Activated CD8-positive, alpha-beta memory T cell treated with anti-CD3 and anti-CD28 coated beads, Interleukin-2, amount 10 ng/mL, durations not matched to agents 7 days and 5 days (primary cell): ENCODE results near the gene NFATC3. TPM values are rescaled to one million over a fixed set of nuclear protein-coding genes. Genes with fewer than 3 reads are reported as not detected.

ENCODE experiments used
- ATAC-seq: fragments of 150-1000 bp; cut with Tn5 transposase; one replicate; pipeline ENCODE4 v1.10.0; 2021; ENCODE audit warnings: moderate library complexity
- CTCF ChIA-PET: fragments of 350-600 bp; sonication (Branson Sonifier 250); formaldehyde crosslinking; loops from one replicate; lab custom pipeline; 2021; ENCODE audit warnings: antibody characterized with exemption; lab: Charles Lee
- DNase-seq: peaks from one replicate; pipeline ENCODE4 v3.0.0-alpha.2; 2020
- H3K27ac Mint-ChIP-seq: one replicate; pipeline ENCODE4 v1.8.0; 2021; ENCODE audit warnings: mild to moderate bottlenecking, mixed read lengths
- H3K27me3 Mint-ChIP-seq: one replicate; pipeline ENCODE4 v1.8.0; 2021; ENCODE audit warnings: mixed read lengths
- H3K36me3 Mint-ChIP-seq: one replicate; pipeline ENCODE4 v1.8.0; 2021; ENCODE audit warnings: mild to moderate bottlenecking, mixed read lengths
- H3K4me1 Mint-ChIP-seq: one replicate; pipeline ENCODE4 v1.8.0; 2021; ENCODE audit warnings: mixed read lengths
- H3K4me3 Mint-ChIP-seq: one replicate; pipeline ENCODE4 v1.8.0; 2021; ENCODE audit warnings: mild to moderate bottlenecking, moderate library complexity, mixed read lengths
- H3K9me3 Mint-ChIP-seq: one replicate; pipeline ENCODE4 v1.8.0; 2022; ENCODE audit warnings: low read depth, mixed read lengths
- total RNA-seq, 2 experiments: library from RNA; stranded (reverse); gene quantifications; one replicate each; pipeline ENCODE4 v1.2.3, GENCODE V29; 2021

Gene NFATC3
- total RNA-seq, 2 experiments from 2014 or later: 176 to 183 TPM

DNA sequence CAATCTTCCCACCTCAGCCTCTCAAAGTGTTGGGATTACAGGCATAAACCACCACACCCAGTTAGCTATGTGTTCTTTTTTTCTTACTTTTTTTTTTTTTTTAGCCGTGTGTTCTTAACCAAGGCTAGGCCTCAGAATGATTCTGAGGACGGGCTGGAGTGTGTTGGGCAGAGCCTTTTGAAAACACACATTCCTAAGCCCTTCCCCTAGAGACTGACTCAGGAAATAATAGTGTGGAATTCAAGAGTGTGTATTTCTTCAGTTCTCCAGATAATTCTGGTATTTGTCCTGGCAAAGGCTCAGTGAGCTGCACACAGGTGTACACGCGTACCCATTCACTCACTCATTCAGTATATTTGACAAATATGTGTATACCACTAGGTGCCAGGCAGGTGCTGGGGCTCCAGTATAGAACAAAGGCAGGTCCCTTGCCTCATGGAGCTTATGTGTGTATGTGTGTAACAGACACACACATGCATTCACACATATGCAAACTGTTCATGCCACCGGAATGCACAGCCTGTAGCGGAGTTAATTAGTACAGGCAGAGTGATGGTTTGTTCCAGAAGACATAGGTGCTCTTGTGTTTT, 19.4 kb upstream of the NFATC3 start:
- H3K36me3 Mint-ChIP-seq: peaks cover 32% of the 10 kb centered on the region
- H3K27me3 Mint-ChIP-seq: no peaks in the 10 kb centered on the region
- H3K27ac Mint-ChIP-seq: peak overlapping the region; percentile 63
- no peak overlapping the region for H3K4me3 Mint-ChIP-seq
- CTCF ChIA-PET: interaction anchor here (0.7 to 17.1 kb wide), 15 partner anchors 9 to 250 kb away, joined by 3 to 211 read pairs (median 7); partner anchors contain the start of gene NFATC3
- H3K4me1 Mint-ChIP-seq: peaks cover 84% of the 10 kb centered on the region
- no peak for ATAC-seq
- no peaks in the 10 kb centered on the region for H3K9me3 Mint-ChIP-seq
- DNase-seq: peak; percentile 34

DNA sequence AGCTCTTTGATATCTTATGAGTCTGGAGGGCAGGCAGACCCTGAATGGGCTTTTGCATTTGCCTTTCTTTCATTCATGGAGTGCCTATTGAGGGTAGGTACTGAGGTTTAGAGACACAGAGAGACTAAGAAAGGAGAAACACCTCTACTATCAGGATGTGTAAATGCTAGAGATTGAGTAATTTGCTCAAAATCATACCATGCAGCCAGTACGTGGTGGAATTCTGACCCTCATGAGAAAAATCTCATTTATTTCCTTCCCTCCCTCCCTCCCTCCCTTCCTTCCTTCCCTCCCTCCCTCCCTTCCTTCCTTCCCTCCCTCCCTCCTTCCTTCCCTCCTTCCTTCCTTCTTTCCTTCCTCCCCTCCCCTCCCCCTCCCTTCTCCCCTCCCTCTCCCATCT, 18.4 kb upstream of the NFATC3 start:
- CTCF ChIA-PET: interaction anchor here (1.2 to 17.1 kb wide), 6 partner anchors 11 to 250 kb away, joined by 3 to 211 read pairs (median 6); partner anchors contain the start of gene NFATC3
- Mint-ChIP-seq H3K4me3 (no peak overlapping the region), H3K36me3 (peaks cover 31% of the 10 kb centered on the region), H3K9me3 (no peaks in the 10 kb centered on the region), H3K27ac (peak overlapping the region; percentile 63), H3K4me1 (peaks cover 84% of the 10 kb centered on the region), H3K27me3 (no peaks in the 10 kb centered on the region)
- DNase-seq (no peak), ATAC-seq (no peak)

DNA sequence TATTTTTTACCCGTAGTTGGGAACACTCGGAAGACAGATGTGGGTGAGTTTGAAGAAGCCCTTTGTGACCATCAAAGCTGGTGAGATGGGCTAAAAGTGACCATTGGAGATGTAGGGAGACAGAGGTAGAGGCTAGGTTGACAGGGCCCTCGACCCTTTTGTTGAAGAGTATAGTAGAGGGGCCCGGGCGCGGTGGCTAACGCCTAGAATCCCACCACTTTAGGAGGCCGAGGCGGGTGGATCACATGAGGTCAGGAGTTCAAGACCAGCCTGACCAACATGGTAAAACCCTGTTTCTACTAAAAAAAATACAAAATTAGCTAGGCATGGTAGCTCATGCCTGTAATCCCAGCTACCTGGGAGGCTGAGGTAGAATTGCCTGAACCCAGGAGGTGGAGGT, 16.2 kb upstream of the NFATC3 start:
- no peak for ATAC-seq
- no peak overlapping the region for H3K4me3 Mint-ChIP-seq
- peaks cover 38% of the 10 kb centered on the region for H3K36me3 Mint-ChIP-seq
- no peak for DNase-seq
- CTCF ChIA-PET: interaction anchor here (0.7 to 17.1 kb wide), 5 partner anchors 14 to 252 kb away, joined by 3 to 211 read pairs (median 6); partner anchors contain the start of gene NFATC3
- H3K4me1 Mint-ChIP-seq: peaks cover 81% of the 10 kb centered on the region
- peak overlapping the region; percentile 95 for H3K27ac Mint-ChIP-seq
- no peaks in the 10 kb centered on the region for H3K9me3 Mint-ChIP-seq
- H3K27me3 Mint-ChIP-seq: no peaks in the 10 kb centered on the region

DNA sequence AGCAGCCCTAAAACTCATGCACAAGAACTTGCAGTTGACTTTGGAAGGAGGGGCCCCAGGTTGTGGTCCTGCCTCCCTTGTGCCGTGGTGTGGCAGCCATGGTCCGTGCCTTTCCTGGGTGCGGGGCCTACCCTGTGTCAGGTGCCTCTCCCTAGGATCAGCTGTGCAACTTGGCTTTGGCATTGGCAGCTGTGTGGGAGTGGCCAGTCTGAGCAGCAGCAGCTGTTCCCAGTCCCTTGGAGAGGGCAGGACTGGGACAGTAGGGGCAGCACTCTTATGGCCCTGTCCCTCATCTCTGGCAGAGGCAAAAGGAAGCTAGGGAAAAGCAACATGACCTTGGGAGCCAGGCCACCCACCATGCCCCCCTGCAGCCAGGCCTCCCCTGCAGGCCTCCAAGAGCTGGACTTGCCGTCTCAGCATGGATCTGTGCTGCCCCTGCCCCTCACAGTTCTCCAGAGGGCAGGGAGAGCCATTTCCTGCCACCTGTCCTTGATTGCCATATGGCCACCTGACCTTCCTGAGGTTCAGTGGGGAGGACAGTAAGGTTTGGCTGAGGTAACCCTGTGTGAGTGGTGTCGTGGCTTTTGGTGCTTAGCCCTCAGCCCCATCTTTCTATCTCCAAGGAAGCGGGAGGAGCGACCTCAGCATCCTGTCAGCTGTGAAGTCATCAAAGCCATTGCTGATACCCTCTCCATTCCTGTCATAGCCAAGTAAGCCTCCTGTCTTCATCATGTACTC, 15.5 kb upstream of the NFATC3 start:
- CTCF ChIA-PET: interaction anchor here (1.2 to 17.1 kb wide), 5 partner anchors 13 to 157 kb away, joined by 3 to 211 read pairs (median 8); partner anchors contain the start of gene NFATC3
- peaks cover 81% of the 10 kb centered on the region for H3K4me1 Mint-ChIP-seq
- no peaks in the 10 kb centered on the region for H3K9me3 Mint-ChIP-seq
- H3K27ac Mint-ChIP-seq: peak overlapping the region; percentile 95
- peaks cover 41% of the 10 kb centered on the region for H3K36me3 Mint-ChIP-seq
- ATAC-seq (peak; percentile 54), DNase-seq (peak; percentile 88)
- H3K27me3 Mint-ChIP-seq: no peaks in the 10 kb centered on the region
- peak overlapping the region; percentile 39 for H3K4me3 Mint-ChIP-seq

DNA sequence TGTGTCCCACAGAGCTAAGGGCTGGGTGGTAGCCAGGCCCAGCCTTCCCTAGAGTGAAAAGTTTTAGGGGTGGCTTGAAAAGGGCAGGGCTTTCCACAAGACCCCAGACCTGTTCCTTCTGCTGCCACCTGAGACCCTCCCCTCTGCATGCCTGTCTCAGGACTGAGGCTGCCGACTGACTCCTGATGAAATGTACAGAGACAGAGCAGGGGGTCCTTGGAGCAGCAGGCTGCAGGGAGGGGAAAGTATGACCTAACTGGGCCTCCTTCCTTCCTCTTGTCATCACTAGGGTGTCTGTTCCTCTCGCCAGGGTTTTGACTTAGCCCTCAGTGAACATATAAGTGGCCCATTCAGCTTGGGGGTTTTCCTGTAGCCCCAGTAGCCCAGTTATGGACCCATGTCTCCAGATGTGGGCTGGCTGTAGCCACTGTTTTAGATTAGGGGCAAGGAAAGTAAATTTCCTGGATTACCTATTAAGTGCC, 14.9 kb upstream of the NFATC3 start:
- Mint-ChIP-seq H3K4me1 (peaks cover 82% of the 10 kb centered on the region), H3K36me3 (peaks cover 42% of the 10 kb centered on the region), H3K27me3 (no peaks in the 10 kb centered on the region), H3K9me3 (no peaks in the 10 kb centered on the region), H3K27ac (peak overlapping the region; percentile 95), H3K4me3 (peak overlapping the region; percentile 39)
- DNase-seq (peak; percentile 69), ATAC-seq (peak; percentile 44)
- CTCF ChIA-PET: interaction anchor here (0.8 to 17.1 kb wide), 6 partner anchors 12 to 157 kb away, joined by 3 to 211 read pairs (median 7); partner anchors contain the start of gene NFATC3

DNA sequence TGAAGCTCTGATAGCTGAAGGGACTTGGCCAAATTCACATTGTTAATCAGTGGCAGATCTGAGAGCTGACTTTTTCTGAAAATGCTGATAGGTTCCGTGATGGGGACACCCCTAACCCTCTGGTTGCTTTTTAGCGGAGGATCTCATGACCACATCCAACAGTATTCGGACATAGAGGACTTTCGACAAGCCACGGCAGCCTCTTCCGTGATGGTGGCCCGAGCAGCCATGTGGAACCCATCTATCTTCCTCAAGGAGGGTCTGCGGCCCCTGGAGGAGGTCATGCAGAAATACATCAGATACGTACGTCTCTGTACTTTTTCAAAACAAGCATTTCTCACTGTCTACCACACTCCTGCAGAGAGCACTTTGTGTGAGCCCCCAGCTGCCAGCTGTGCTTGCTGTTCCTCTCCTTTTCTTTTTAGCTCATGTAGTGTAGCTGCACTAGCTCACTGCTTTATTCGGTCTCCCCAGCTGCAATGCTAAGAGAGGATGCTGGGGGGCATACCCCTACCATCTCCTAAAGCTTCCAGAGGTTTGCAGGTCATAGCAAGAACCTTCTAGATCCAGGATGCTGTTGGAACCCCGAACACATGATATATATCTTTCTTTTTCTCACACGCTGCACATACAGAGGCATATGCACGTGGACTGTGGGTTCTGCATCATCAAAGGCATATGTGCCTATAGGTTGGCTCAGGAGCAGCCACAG, 14.2 kb upstream of the NFATC3 start:
- Mint-ChIP-seq H3K4me3 (peak overlapping the region; percentile 39), H3K9me3 (no peaks in the 10 kb centered on the region), H3K36me3 (peaks cover 48% of the 10 kb centered on the region), H3K27ac (peak overlapping the region; percentile 95), H3K4me1 (peaks cover 82% of the 10 kb centered on the region), H3K27me3 (no peaks in the 10 kb centered on the region)
- CTCF ChIA-PET: interaction anchor here (0.6 to 17.1 kb wide), 9 partner anchors 12 to 254 kb away, joined by 3 to 211 read pairs (median 4); partner anchors contain the start of gene NFATC3
- ATAC-seq (no peak), DNase-seq (peak; percentile 61)

DNA sequence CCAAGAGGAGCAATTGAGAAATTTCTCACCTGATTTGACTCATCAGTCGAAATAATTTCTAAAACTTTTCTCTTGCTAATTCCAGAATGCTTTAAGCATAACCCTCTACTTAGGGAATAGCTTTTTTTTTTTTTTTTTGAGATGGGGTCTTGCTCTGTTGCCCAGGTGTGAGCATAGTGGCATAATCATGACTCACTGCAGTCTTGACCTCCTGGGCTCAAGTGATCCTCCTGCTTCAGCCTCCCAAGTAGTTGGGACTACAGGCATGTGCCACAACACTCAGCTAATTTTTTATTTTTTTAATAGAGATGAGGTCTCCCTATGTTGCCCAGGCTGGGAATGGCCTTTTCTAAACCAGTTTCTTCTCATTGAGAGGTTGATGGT, 13.7 kb upstream of the NFATC3 start:
- Mint-ChIP-seq H3K27ac (peak overlapping the region; percentile 95), H3K4me1 (peaks cover 82% of the 10 kb centered on the region), H3K9me3 (no peaks in the 10 kb centered on the region), H3K4me3 (no peak overlapping the region), H3K27me3 (no peaks in the 10 kb centered on the region), H3K36me3 (peaks cover 53% of the 10 kb centered on the region)
- ATAC-seq (no peak), DNase-seq (no peak)
- CTCF ChIA-PET: interaction anchor here (0.6 to 17.1 kb wide), 6 partner anchors 11 to 255 kb away, joined by 3 to 211 read pairs (median 4); partner anchors contain the start of gene NFATC3

DNA sequence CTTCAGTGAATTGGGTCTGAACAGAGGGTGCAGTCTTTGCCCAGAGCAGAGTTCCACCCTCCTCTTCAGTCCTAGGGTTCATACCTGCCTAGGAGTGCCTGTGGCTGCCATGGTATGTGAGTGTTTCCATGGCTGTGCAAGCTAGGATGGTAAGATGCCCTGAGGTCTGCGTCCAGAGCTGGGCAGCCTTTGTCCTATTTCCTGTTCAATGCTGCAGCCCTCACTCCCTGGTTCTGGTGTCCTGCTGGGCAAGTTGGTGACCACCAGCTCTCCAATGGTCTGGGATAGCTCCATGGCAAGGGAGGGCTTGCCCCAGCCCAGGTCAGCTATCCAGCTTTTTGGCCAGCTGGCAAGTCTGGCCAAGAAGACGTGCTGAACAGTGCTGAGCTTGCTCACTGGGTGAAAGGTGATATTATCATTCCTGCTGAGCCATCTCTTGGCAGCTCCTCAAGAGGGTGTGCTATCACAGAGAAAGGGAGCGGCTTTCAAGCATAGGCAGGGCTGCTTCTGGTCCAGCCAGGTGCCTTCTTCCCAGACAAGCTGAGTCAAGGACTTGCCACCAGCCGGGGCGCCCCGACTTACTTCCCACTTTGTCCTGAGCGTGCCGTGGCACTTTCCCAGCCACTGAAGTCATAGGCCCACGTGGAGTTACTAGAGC, 13.0 kb upstream of the NFATC3 start:
- peaks cover 55% of the 10 kb centered on the region for H3K36me3 Mint-ChIP-seq
- peak overlapping the region; percentile 95 for H3K27ac Mint-ChIP-seq
- CTCF ChIA-PET: interaction anchor here (1.2 to 17.1 kb wide), 2 partner anchors 10 to 189 kb away, joined by 3 to 211 read pairs; partner anchors contain the start of gene NFATC3
- H3K9me3 Mint-ChIP-seq: no peaks in the 10 kb centered on the region
- H3K27me3 Mint-ChIP-seq: no peaks in the 10 kb centered on the region
- peak; percentile 40 for DNase-seq
- H3K4me3 Mint-ChIP-seq: no peak overlapping the region
- H3K4me1 Mint-ChIP-seq: peaks cover 82% of the 10 kb centered on the region
- ATAC-seq: no peak

DNA sequence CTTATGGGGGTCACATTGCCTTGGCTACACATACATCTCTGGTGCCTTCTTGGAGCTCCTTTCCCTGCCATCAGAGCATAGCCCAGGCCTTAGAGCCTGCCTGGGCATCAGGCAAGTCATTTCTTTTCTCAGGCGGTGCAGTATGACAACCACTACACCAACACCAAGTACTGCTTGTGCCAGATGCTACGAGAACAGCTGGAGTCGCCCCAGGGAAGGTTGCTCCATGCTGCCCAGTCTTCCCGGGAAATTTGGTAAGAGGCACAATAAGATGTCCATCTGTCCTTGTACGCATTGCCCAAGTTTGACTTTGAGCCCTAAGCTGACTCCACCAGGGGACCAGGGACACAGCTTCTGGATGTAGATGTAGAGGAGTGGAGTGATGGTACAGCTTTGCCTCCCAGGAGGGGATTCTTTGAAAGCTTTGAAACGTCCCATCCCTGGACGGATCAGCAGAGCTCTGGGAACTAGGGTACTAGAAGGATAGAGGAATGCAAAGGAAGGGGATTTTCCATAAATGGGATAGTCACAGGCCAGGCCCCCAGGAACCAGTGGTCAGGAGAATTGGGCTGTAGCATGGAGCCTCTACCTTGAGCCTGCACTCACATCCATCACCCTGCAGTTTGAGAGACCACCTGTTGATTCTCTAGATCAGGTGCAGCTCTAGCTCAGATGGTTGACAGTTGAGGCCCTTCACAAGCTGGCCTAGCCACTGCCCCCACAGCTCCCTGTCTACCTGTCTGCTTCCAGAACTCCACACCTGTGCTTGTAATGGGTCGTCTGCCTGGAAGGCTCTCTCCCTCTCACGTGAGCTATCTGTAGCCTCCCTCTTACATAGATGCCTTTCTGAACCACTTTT, 11.0 kb upstream of the NFATC3 start:
- Mint-ChIP-seq H3K36me3 (peaks cover 64% of the 10 kb centered on the region), H3K9me3 (no peaks in the 10 kb centered on the region), H3K27ac (peak overlapping the region; percentile 93), H3K4me3 (peak overlapping the region; percentile 38), H3K4me1 (peaks cover 89% of the 10 kb centered on the region), H3K27me3 (no peaks in the 10 kb centered on the region)
- DNase-seq (peak; percentile 40), ATAC-seq (peak; percentile 0)
- CTCF ChIA-PET: interaction anchor here (0.6 to 17.1 kb wide), 9 partner anchors 8 to 190 kb away, joined by 3 to 211 read pairs (median 7); partner anchors contain the start of genes NFATC3 and SLC7A6

DNA sequence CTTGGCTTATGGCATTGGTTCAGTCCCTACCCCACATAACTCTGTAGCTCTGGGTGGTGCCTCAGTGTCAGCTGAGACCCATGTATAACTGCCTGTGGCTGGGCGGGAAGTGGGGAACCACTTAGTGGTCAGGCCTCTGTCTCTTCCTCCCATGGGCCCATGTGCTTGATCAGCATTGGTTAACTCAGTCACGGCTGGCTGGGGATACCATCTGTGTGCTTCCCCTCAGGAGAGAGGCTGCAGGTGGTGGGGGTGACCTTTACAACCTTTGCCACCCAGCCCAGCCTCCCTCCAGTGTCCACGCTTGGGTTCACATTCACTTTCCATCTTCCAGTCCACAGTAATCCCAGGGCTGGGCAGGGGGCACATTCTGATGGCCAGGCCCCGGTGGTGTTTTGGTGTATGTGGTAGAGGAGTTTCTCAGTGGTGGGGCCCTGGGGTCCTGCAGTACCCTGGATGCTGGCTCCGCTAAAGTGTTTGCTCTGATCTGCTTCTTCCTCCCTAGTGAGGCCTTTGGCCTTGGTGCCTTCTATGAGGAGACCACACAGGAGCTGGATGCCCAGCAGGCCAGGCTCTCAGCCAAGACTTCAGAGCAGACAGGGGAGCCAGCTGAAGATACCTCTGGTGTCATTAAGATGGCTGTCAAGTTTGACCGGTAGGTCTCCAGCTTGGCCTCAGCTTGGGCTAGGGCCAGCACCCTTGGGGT, 10.2 kb upstream of the NFATC3 start:
- ATAC-seq (peak; percentile 71), DNase-seq (peak; percentile 98)
- Mint-ChIP-seq H3K27ac (peak overlapping the region; percentile 93), H3K9me3 (no peaks in the 10 kb centered on the region), H3K4me3 (peak overlapping the region; percentile 38), H3K36me3 (peaks cover 64% of the 10 kb centered on the region), H3K4me1 (peaks cover 89% of the 10 kb centered on the region), H3K27me3 (no peaks in the 10 kb centered on the region)
- CTCF ChIA-PET: interaction anchor here (0.6 to 17.1 kb wide), 11 partner anchors 8 to 191 kb away, joined by 3 to 211 read pairs (median 7); partner anchors contain the start of genes DPEP3, NFATC3 and SLC7A6

DNA sequence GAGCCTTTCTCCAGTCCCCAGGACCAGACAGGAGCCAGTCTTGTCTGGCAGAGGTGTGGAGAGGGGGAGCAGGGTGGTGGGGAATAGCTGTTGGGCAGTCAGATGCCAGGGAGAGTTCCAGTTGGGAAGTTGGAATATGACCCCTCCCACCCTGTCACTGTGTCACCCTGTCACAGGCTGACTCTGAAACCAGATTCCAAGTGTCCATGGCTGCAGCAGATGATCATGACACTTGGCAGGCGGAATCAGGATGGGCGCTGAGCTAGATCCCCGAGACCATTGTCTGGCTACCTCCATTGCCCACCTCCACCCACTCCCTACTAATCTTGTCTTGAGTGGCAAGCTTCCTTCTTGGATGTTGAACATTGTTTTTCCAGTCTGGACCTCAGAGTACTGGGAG, 9.2 kb upstream of the NFATC3 start:
- no peak overlapping the region for H3K4me3 Mint-ChIP-seq
- H3K36me3 Mint-ChIP-seq: peaks cover 58% of the 10 kb centered on the region
- no peaks in the 10 kb centered on the region for H3K9me3 Mint-ChIP-seq
- CTCF ChIA-PET: interaction anchor here (1.0 to 17.1 kb wide), 5 partner anchors 7 to 95 kb away, joined by 3 to 211 read pairs (median 7); partner anchors contain the start of genes DPEP3 and NFATC3
- no peaks in the 10 kb centered on the region for H3K27me3 Mint-ChIP-seq
- DNase-seq (no peak), ATAC-seq (no peak)
- peak overlapping the region; percentile 93 for H3K27ac Mint-ChIP-seq
- H3K4me1 Mint-ChIP-seq: peaks cover 86% of the 10 kb centered on the region
